B cell (primary cell): ENCODE measurements around the gene NUP35. TPM values are rescaled to one million over a fixed set of nuclear protein-coding genes. Genes with fewer than 3 reads are reported as not detected.

Experiments used
- ATAC-seq: fragments of 200-7000 bp; cut with Tn5 transposase; one replicate; pipeline ENCODE4 v1.10.0; 2021; ENCODE audit warnings: low read depth, mild to moderate bottlenecking, moderate number of reproducible peaks, moderate library complexity
- CTCF ChIA-PET: fragments of 350-600 bp; sonication (Branson Sonifier 250); formaldehyde crosslinking; loops from one replicate; lab custom pipeline; 2021; ENCODE audit warnings: antibody characterized with exemption, inconsistent platforms; lab: Charles Lee
- POLR2A ChIA-PET: fragments of 350-600 bp; sonication (Branson Sonifier 250); formaldehyde crosslinking; loops from one replicate; lab custom pipeline; 2021; ENCODE audit warnings: antibody characterized with exemption; lab: Charles Lee
- DNase-seq: peaks from one replicate; pipeline ENCODE4 v3.0.0; 2013
- H2AFZ ChIP-seq: 2 replicates; pipeline ENCODE4 v1.6.1; 2012; ENCODE audit warnings: mild to moderate bottlenecking, low read depth, low read length; ENCODE audit not compliant: insufficient read depth, poor library complexity, severe bottlenecking
- H3K27ac ChIP-seq, 2 donors: 1 replicate in 1 of 2; 2 replicates in 1 of 2; pipeline ENCODE4 v1.5.1; 2012 to 2013; ENCODE audit warnings: low read length in 2 of 2, mild to moderate bottlenecking in 2 of 2, moderate library complexity in 1 of 2
- H3K27me3 ChIP-seq, 4 experiments: fragments of 200-600 bp in 1 of 4; sonication (generic) in 1 of 4; replicated peaks in 1 of 4; 1 replicate in 2 of 4; 2 replicates in 2 of 4; pipeline versions ENCODE4 v1.6.1 to v1.7.0; 2013 to 2016; ENCODE audit warnings: low read length in 3 of 4, mild to moderate bottlenecking in 2 of 4, mixed read lengths in 1 of 4, moderate library complexity in 1 of 4; ENCODE audit not compliant: insufficient read depth in 4 of 4, control insufficient read depth in 3 of 4; ENCODE audit errors: control extremely low read depth in 1 of 4
- H3K36me3 ChIP-seq, 2 experiments: replicated peaks in 1 of 2; 1 replicate in 1 of 2; 2 replicates in 1 of 2; pipeline versions ENCODE4 v1.6.1 to v1.7.1; 2013; ENCODE audit warnings: low read length in 1 of 2; ENCODE audit not compliant: insufficient read depth in 2 of 2, control insufficient read depth in 1 of 2; ENCODE audit errors: control extremely low read depth in 1 of 2, extremely low read depth in 1 of 2
- H3K4me1 ChIP-seq, 2 donors: fragments of 200-600 bp in 1 of 2; sonication (generic) in 1 of 2; 1 replicate in 1 of 2; 2 replicates in 1 of 2; pipeline versions ENCODE4 v1.5.1 to v1.6.1; 2013 to 2017; ENCODE audit warnings: low read length in 2 of 2; ENCODE audit not compliant: control insufficient read depth in 2 of 2, insufficient read depth in 2 of 2
- H3K4me2 ChIP-seq: replicated peaks from 2 replicates; pipeline ENCODE3; 2012; ENCODE audit warnings: mild to moderate bottlenecking, low read depth, low read length; ENCODE audit not compliant: poor library complexity, severe bottlenecking
- H3K4me3 ChIP-seq, 5 experiments: fragments of 200-600 bp in 1 of 5; sonication (generic) in 1 of 5; 1 replicate in 3 of 5; 2 replicates in 2 of 5; pipeline versions ENCODE4 v1.5.1 to v1.7.0; 2011 to 2016; ENCODE audit warnings: low read length in 4 of 5, mild to moderate bottlenecking in 4 of 5, low read depth in 2 of 5, control low read depth in 1 of 5, moderate library complexity in 1 of 5; ENCODE audit not compliant: insufficient read depth in 1 of 5; ENCODE audit errors: control extremely low read depth in 1 of 5, extremely low read depth in 1 of 5
- H3K79me2 ChIP-seq: fragments of 200-600 bp; sonication (generic); one replicate; pipeline ENCODE4 v1.6.0; 2016; ENCODE audit warnings: low read length; ENCODE audit not compliant: control insufficient read depth, insufficient read depth
- H3K9ac ChIP-seq: fragments of 200-600 bp; sonication (generic); 2 replicates; pipeline ENCODE4 v1.6.1; 2017; ENCODE audit warnings: mild to moderate bottlenecking, low read length, moderate library complexity
- H3K9me3 ChIP-seq, 3 donors: one replicate each; pipeline versions ENCODE4 v1.6.1 to v1.7.1; 2013; ENCODE audit warnings: low read length in 2 of 3; ENCODE audit not compliant: control insufficient read depth in 2 of 3, insufficient read depth in 1 of 3; ENCODE audit errors: control extremely low read depth in 1 of 3
- H4K20me1 ChIP-seq: 2 replicates; pipeline ENCODE4 v1.6.0; 2012; ENCODE audit warnings: mild to moderate bottlenecking, low read length; ENCODE audit not compliant: insufficient read depth, control insufficient read depth, poor library complexity, severe bottlenecking
- H3K27ac Mint-ChIP-seq: one replicate; pipeline ENCODE4 v1.8.0; 2021; ENCODE audit warnings: mixed read lengths
- H3K27me3 Mint-ChIP-seq: one replicate; pipeline ENCODE4 v1.8.0; 2021; ENCODE audit warnings: mixed read lengths
- H3K4me1 Mint-ChIP-seq: one replicate; pipeline ENCODE4 v1.8.0; 2021; ENCODE audit warnings: mixed read lengths
- H3K4me3 Mint-ChIP-seq: one replicate; pipeline ENCODE4 v1.8.0; 2021; ENCODE audit warnings: mixed read lengths
- H3K9me3 Mint-ChIP-seq: one replicate; pipeline ENCODE4 v1.8.0; 2022; ENCODE audit warnings: mixed read lengths; ENCODE audit not compliant: insufficient read depth
- EZH2 ChIP-seq: IDR thresholded peaks from 2 replicates; pipeline ENCODE4 v1.6.1; 2012; ENCODE audit warnings: borderline replicate concordance, low read depth, mild to moderate bottlenecking, moderate library complexity, low read length; ENCODE audit not compliant: insufficient read depth, poor library complexity, severe bottlenecking
- WGBS: methylation state at CpG from one replicate; pipeline ENCODE4 v1.1.5; 2013; ENCODE audit warnings: missing lambda C conversion rate; ENCODE audit not compliant: insufficient coverage; 5-methylcytosine and 5-hydroxymethylcytosine counted together
- intact Hi-C: fragments of 100-400 bp; cut with micrococcal nuclease; formaldehyde crosslinking; loops from one replicate; pipeline ENCODE4 v1.10.0; 2022
- polyA plus RNA-seq: library from polyadenylated mRNA; depleted of rRNA; stranded (reverse); fragments of >200 nt; gene quantifications from 2 replicates; pipeline ENCODE4 v1.2.3, GENCODE V29; 2012
- total RNA-seq, 2 donors: library from RNA; stranded (reverse); fragments of 120-200 nt in 1 of 2; gene quantifications; 1 replicate in 1 of 2; 2 replicates in 1 of 2; pipeline versions ENCODE4 v1.2.3 to v1.2.4, GENCODE V29; 2013 to 2022
- TF ChIP-seq, protein P1 (sequence below): fragments of 200-600 bp; IDR thresholded peaks from one replicate; pipeline ENCODE4 v1.8.0; 2022; ENCODE audit warnings: antibody characterized with exemption, mild to moderate bottlenecking

NUP35 gene
- total and polyA plus RNA-seq, 2 donors (not counting 1 experiment from before 2014, with no cell fraction given): 8.3 to 26.0 TPM

DNA sequence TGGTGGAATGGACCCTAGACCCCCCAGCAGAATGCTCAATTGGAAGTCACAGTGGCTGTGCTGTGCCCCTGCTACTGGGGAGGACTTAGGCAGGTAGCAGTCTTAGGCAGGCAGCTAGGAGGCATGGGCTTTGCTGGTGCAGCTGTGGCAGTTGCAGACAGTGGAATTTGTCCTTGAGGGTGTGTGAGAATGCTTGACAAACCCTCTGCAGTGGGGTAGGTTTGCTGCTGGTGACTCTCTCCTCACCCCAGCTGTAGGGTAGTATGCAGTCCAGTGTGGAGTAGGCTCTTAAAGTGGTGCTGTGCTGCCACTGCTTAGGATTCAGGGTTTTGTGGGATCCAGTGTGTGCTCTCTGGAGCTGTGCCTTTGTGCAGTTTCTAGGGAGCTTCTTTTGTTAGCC is 61.3 kb downstream of the NUP35 start:
- H3K4me2 ChIP-seq: no peak overlapping the region

DNA sequence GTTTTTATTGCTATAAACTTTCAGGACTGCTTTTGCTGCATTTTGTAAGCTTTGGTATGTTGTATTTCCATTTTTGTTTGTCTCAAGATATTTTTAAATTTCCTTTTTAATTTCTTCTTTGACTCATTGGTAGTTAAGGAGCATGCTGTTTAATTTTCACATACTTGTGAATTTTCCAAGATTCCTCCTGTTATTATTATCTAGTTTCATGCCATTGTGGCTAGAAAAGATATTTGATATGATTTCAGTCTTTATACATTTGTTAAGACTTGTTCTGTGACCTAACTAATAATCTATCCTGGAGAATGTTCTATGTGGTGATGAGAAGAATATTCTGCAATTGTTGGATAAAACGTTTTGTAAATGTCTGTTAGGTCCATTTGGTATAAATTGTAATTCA is 62.1 kb downstream of the NUP35 start:
- ChIA-PET POLR2A (no interaction called here), CTCF (no interaction called here)
- H3K36me3 ChIP-seq: peaks cover 3 to 40% of the 10 kb centered on the region in 2 experiments
- no peak overlapping the region for H3K27ac ChIP-seq
- no peak overlapping the region for H3K27ac Mint-ChIP-seq
- H3K27me3 ChIP-seq: no peaks in the 10 kb centered on the region
- no peaks in the 10 kb centered on the region for H4K20me1 ChIP-seq
- no peaks in the 10 kb centered on the region for H3K4me1 ChIP-seq
- TF ChIP-seq, protein P1, sequence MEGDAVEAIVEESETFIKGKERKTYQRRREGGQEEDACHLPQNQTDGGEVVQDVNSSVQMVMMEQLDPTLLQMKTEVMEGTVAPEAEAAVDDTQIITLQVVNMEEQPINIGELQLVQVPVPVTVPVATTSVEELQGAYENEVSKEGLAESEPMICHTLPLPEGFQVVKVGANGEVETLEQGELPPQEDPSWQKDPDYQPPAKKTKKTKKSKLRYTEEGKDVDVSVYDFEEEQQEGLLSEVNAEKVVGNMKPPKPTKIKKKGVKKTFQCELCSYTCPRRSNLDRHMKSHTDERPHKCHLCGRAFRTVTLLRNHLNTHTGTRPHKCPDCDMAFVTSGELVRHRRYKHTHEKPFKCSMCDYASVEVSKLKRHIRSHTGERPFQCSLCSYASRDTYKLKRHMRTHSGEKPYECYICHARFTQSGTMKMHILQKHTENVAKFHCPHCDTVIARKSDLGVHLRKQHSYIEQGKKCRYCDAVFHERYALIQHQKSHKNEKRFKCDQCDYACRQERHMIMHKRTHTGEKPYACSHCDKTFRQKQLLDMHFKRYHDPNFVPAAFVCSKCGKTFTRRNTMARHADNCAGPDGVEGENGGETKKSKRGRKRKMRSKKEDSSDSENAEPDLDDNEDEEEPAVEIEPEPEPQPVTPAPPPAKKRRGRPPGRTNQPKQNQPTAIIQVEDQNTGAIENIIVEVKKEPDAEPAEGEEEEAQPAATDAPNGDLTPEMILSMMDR: no peak
- ATAC-seq: no peak
- no peaks in the 10 kb centered on the region for H3K79me2 ChIP-seq
- no peak overlapping the region for H3K4me2 ChIP-seq
- H3K27me3 Mint-ChIP-seq: no peaks in the 10 kb centered on the region
- no peak overlapping the region for H3K4me3 Mint-ChIP-seq
- H3K4me1 Mint-ChIP-seq: no peaks in the 10 kb centered on the region
- peaks cover 0 to 4% (median 3%) of the 10 kb centered on the region in 3 donors for H3K9me3 ChIP-seq
- H3K4me3 ChIP-seq: no peak overlapping the region
- DNase-seq: no peak
- WGBS: no CpG with 5 or more reads among the region's 1 CpG
- no peak overlapping the region for H2AFZ ChIP-seq
- intact Hi-C loops: no loop called here
- H3K9ac ChIP-seq: no peak overlapping the region
- peaks cover 6% of the 10 kb centered on the region for H3K9me3 Mint-ChIP-seq

More for the DNA sequence above, 61.3 kb downstream of the NUP35 start:
- Histone ChIP-seq H4K20me1 (no peaks in the 10 kb centered on the region), H3K27me3 (no peaks in the 10 kb centered on the region), H2AFZ (no peak overlapping the region), H3K36me3 (peaks cover 3 to 37% of the 10 kb centered on the region in 2 experiments), H3K79me2 (no peaks in the 10 kb centered on the region), H3K4me1 (no peaks in the 10 kb centered on the region), H3K9ac (no peak overlapping the region), H3K27ac (no peak overlapping the region), H3K9me3 (peaks cover 0 to 4% (median 3%) of the 10 kb centered on the region in 3 donors), H3K4me3 (no peak overlapping the region)
- POLR2A ChIA-PET: no interaction called here
- CTCF ChIA-PET: no interaction called here
- Mint-ChIP-seq H3K4me1 (no peaks in the 10 kb centered on the region), H3K27me3 (no peaks in the 10 kb centered on the region), H3K4me3 (no peak overlapping the region), H3K27ac (no peak overlapping the region), H3K9me3 (peaks cover 6% of the 10 kb centered on the region)
- intact Hi-C loops: no loop called here
- no peak for TF ChIP-seq EZH2
- TF ChIP-seq, protein P1: no peak
- no peak for DNase-seq
- no peak for ATAC-seq
